GM12878 (cell line): ENCODE data around the gene HMCN2.

Source experiments
- BRCA1 ChIP-seq: IDR thresholded peaks from 2 replicates; pipeline ENCODE4 v1.6.1; 2011; ENCODE audit warnings: low read depth, low read length, improper control_type of control experiment
- CUX1 ChIP-seq: IDR thresholded peaks from 2 replicates; pipeline ENCODE4 v1.6.1; 2012; ENCODE audit warnings: improper control_type of control experiment, low read depth, low read length; ENCODE audit not compliant: insufficient replicate concordance
- SP1 ChIP-seq: IDR thresholded peaks from one replicate; pipeline ENCODE4 v1.6.1; 2011; ENCODE audit warnings: low read depth, low read length
- SUZ12 ChIP-seq: fragments of 200-600 bp; sonication (generic); IDR thresholded peaks from one replicate; pipeline ENCODE4 v1.6.1; 2018; ENCODE audit warnings: antibody characterized with exemption, mild to moderate bottlenecking; ENCODE audit not compliant: unreplicated experiment

- TF ChIP-seq BRCA1 (no peak), CUX1 (no peak), SUZ12 (no peak), SP1 (no peak)
These were observed 19.4 kb upstream of the HMCN2 start for GRCh38 chr9:130246126-130246525.
